ENCODE data around the gene AGAP3.

The AGAP3 gene

GRCh38 chr7:151057989-151058780 lies 28.1 kb upstream of the AGAP3 start:
- peak; percentile 96 for DNase-seq (ENCODE audit: low read depth)

GRCh38 chr7:151058781-151059366 lies 27.4 kb upstream of the AGAP3 start:
- DNase-seq (ENCODE audit: low read depth) = no peak

GRCh38 chr7:151059367-151060112 lies 26.7 kb upstream of the AGAP3 start, which contains the start of gene SLC4A2:
TSS of gene SLC4A2 (plus strand) at chr7:151059589. CDS start at chr7:151061988, 2,399 bp downstream.
- peak; percentile 65 for DNase-seq (ENCODE audit: low read depth)

- no peak for DNase-seq (ENCODE audit: low read depth)
These were observed 26.2 kb upstream of the AGAP3 start for GRCh38 chr7:151060113-151060415.

- no peak for DNase-seq (ENCODE audit: low read depth)
These were observed 25.7 kb upstream of the AGAP3 start for GRCh38 chr7:151060416-151061212.

GRCh38 chr7:151061213-151062110 lies 24.8 kb upstream of the AGAP3 start:
- no peak for DNase-seq (ENCODE audit: low read depth)

- no peak for DNase-seq (ENCODE audit: low read depth)
These were observed 24.2 kb upstream of the AGAP3 start for GRCh38 chr7:151062111-151062398.

- DNase-seq (ENCODE audit: low read depth) = no peak
These were observed 23.7 kb upstream of the AGAP3 start for GRCh38 chr7:151062399-151063211.

GRCh38 chr7:151063212-151063561 lies 23.1 kb upstream of the AGAP3 start:
- no peak for DNase-seq (ENCODE audit: low read depth)

- DNase-seq (ENCODE audit: low read depth) = no peak
These were observed 21.8 kb upstream of the AGAP3 start for GRCh38 chr7:151064454-151064853.

GRCh38 chr7:151064993-151065392 lies 21.3 kb upstream of the AGAP3 start:
- DNase-seq (ENCODE audit: low read depth) = no peak

- DNase-seq (ENCODE audit: low read depth) = no peak
These were observed 20.8 kb upstream of the AGAP3 start for GRCh38 chr7:151065516-151065915.

- DNase-seq (ENCODE audit: low read depth) = no peak
These were observed 19.9 kb upstream of the AGAP3 start for GRCh38 chr7:151066273-151066974.

- DNase-seq (ENCODE audit: low read depth) = no peak
These were observed 18.1 kb upstream of the AGAP3 start for GRCh38 chr7:151068069-151068773.

- DNase-seq (ENCODE audit: low read depth) = no peak
These were observed 16.3 kb upstream of the AGAP3 start for GRCh38 chr7:151069841-151070573.

- DNase-seq (ENCODE audit: low read depth) = no peak
These were observed 15.7 kb upstream of the AGAP3 start for GRCh38 chr7:151070574-151070960.

GRCh38 chr7:151071032-151071866 lies 15.0 kb upstream of the AGAP3 start:
- no peak for DNase-seq (ENCODE audit: low read depth)

GRCh38 chr7:151073990-151074389 lies 12.3 kb upstream of the AGAP3 start:
- no peak for DNase-seq (ENCODE audit: low read depth)
